HepG2 (cell line): ENCODE results near the gene PPP1R18. TPM values are rescaled to one million over a fixed set of nuclear protein-coding genes. Genes with fewer than 3 reads are reported as not detected.

Experiments used
- ARNT ChIP-seq: fragments of 450-650 bp; IDR thresholded peaks from 2 replicates; pipeline ENCODE4 v1.6.1; 2017
- CHD2 ChIP-seq: IDR thresholded peaks from 2 replicates; pipeline ENCODE4 v1.6.1; 2011; ENCODE audit warnings: low read depth, low read length, improper control_type of control experiment
- CREM ChIP-seq, 2 experiments: sonication (generic) in 1 of 2; formaldehyde crosslinking in 1 of 2; IDR thresholded peaks; 2 replicates each; pipeline versions ENCODE4 v1.4.0 to v1.6.1; 2016 to 2020; ENCODE audit warnings: antibody characterized with exemption in 1 of 2, mild to moderate bottlenecking in 1 of 2, missing genetic modification reagents in 1 of 2
- ELF3 ChIP-seq: IDR thresholded peaks from 2 replicates; pipeline ENCODE4 v1.6.1; 2016; ENCODE audit warnings: missing genetic modification reagents, missing compliant biosample characterization
- FOXA3 ChIP-seq: IDR thresholded peaks from 2 replicates; pipeline ENCODE4 v1.6.1; 2016; ENCODE audit warnings: missing genetic modification reagents, missing compliant biosample characterization
- GATAD1 ChIP-seq: IDR thresholded peaks from 2 replicates; pipeline ENCODE4 v1.6.1; 2016; ENCODE audit warnings: missing genetic modification reagents, missing compliant biosample characterization
- HNF4G ChIP-seq, 2 experiments: sonication (generic) in 1 of 2; formaldehyde crosslinking in 1 of 2; IDR thresholded peaks; 2 replicates each; pipeline versions ENCODE4 v1.4.0 to v1.6.1; 2011 to 2020; ENCODE audit warnings: borderline replicate concordance in 2 of 2, low read depth in 2 of 2, mild to moderate bottlenecking in 2 of 2, low read length in 1 of 2, missing genetic modification reagents in 1 of 2, moderate library complexity in 1 of 2
- HOXA3 ChIP-seq: sonication (generic); formaldehyde crosslinking; IDR thresholded peaks from 2 replicates; pipeline ENCODE4 v1.5.0; 2020; ENCODE audit warnings: missing genetic modification reagents
- MYNN ChIP-seq: sonication (generic); formaldehyde crosslinking; IDR thresholded peaks from 2 replicates; pipeline ENCODE4 v1.4.0; 2020; ENCODE audit warnings: mild to moderate bottlenecking, low read depth, missing genetic modification reagents
- NFKBIZ ChIP-seq: IDR thresholded peaks from 2 replicates; pipeline ENCODE4 v1.6.1; 2018; ENCODE audit warnings: missing genetic modification reagents, missing compliant biosample characterization
- NFYB ChIP-seq: sonication (generic); formaldehyde crosslinking; IDR thresholded peaks from 2 replicates; pipeline ENCODE4 v1.4.0; 2020; ENCODE audit warnings: missing genetic modification reagents
- PHF8 ChIP-seq: sonication (generic); formaldehyde crosslinking; IDR thresholded peaks from 2 replicates; pipeline ENCODE4 v1.5.0; 2020; ENCODE audit warnings: missing genetic modification reagents
- SMARCC2 ChIP-seq: fragments of 450-650 bp; IDR thresholded peaks from 2 replicates; pipeline ENCODE4 v1.6.1; 2017; ENCODE audit warnings: antibody characterized with exemption, mild to moderate bottlenecking
- SOX6 ChIP-seq, 2 experiments: fragments of 450-650 bp in 1 of 2; sonication (generic) in 1 of 2; formaldehyde crosslinking in 1 of 2; IDR thresholded peaks; 2 replicates each; pipeline versions ENCODE4 v1.4.0 to v1.6.1; 2017 to 2020; ENCODE audit warnings: antibody characterized with exemption in 1 of 2, mild to moderate bottlenecking in 1 of 2, missing genetic modification reagents in 1 of 2
- SRSF1 ChIP-seq: fragments of 200-400 bp; formaldehyde crosslinking; optimal IDR thresholded peaks from 2 replicates; pipeline ENCODE3; 2017; ENCODE audit warnings: mild to moderate bottlenecking, low read depth, low read length, moderate library complexity
- STAG1 ChIP-seq: sonication (generic); formaldehyde crosslinking; IDR thresholded peaks from 2 replicates; pipeline ENCODE4 v1.4.0; 2020; ENCODE audit warnings: missing genetic modification reagents
- ZFP36 ChIP-seq: fragments of 150-350 bp; IDR thresholded peaks from 2 replicates; pipeline ENCODE4 v1.6.1; 2018; ENCODE audit warnings: borderline replicate concordance, low read length, low read depth; ENCODE audit not compliant: partially characterized antibody
- ZFY ChIP-seq: sonication (generic); formaldehyde crosslinking; IDR thresholded peaks from 2 replicates; pipeline ENCODE4 v1.4.0; 2020; ENCODE audit warnings: missing genetic modification reagents
- ZNF207 ChIP-seq: fragments of 450-650 bp; IDR thresholded peaks from 2 replicates; pipeline ENCODE4 v1.6.1; 2016; ENCODE audit warnings: antibody characterized with exemption, borderline replicate concordance
- ZNF547 ChIP-seq: sonication (generic); formaldehyde crosslinking; IDR thresholded peaks from 2 replicates; pipeline ENCODE4 v1.5.1; 2020; ENCODE audit warnings: mild to moderate bottlenecking, missing genetic modification reagents
- ZNF556 ChIP-seq: sonication (generic); formaldehyde crosslinking; IDR thresholded peaks from 2 replicates; pipeline ENCODE4 v1.4.0; 2020; ENCODE audit warnings: mild to moderate bottlenecking, missing genetic modification reagents, borderline replicate concordance
- ZNF772 ChIP-seq: sonication (generic); formaldehyde crosslinking; IDR thresholded peaks from 2 replicates; pipeline ENCODE4 v1.5.0; 2020; ENCODE audit warnings: mild to moderate bottlenecking, missing genetic modification reagents
- ZNF891 ChIP-seq: sonication (generic); formaldehyde crosslinking; IDR thresholded peaks from 2 replicates; pipeline ENCODE4 v1.5.0; 2020; ENCODE audit warnings: mild to moderate bottlenecking, missing genetic modification reagents
- ZSCAN25 ChIP-seq: sonication (generic); formaldehyde crosslinking; IDR thresholded peaks from 2 replicates; pipeline ENCODE4 v1.8.0; 2022; ENCODE audit warnings: mild to moderate bottlenecking, missing genetic modification reagents
- polyA plus RNA-seq, 8 experiments: library from polyadenylated mRNA; depleted of rRNA in 3 of 8; stranded (reverse) in 7 of 8; unstranded in 1 of 8; fragments of >200 nt; fragmentation: Illumina TruSeq in 4 of 8; extraction: Trizol in 4 of 8; gene quantifications; 2 replicates each; pipeline versions ENCODE4 v1.2.1 to v1.2.3, GENCODE V29; 2011 to 2016; ENCODE audit warnings: low read depth in 4 of 8, missing spikeins in 1 of 8, mixed read lengths in 1 of 8; ENCODE audit not compliant: insufficient read depth in 1 of 8
- total RNA-seq, 5 experiments: library from RNA; depleted of rRNA; stranded (reverse); fragments of >200 nt; fragmentation: Illumina TruSeq; extraction: Trizol; gene quantifications; 2 replicates each; pipeline ENCODE4 v1.2.3, GENCODE V29; 2016; ENCODE audit warnings: low read depth in 1 of 5
- TF ChIP-seq, protein P1 (sequence below): sonication (generic); formaldehyde crosslinking; IDR thresholded peaks from 2 replicates; pipeline ENCODE4 v1.4.0; 2020; ENCODE audit warnings: missing genetic modification reagents, low read depth, mild to moderate bottlenecking, borderline replicate concordance
- TF ChIP-seq, protein P2 (sequence below): IDR thresholded peaks from 2 replicates; pipeline ENCODE4 v1.6.1; 2016; ENCODE audit warnings: missing genetic modification reagents, missing compliant biosample characterization
- TF ChIP-seq, protein P3 (sequence below): sonication (generic); formaldehyde crosslinking; IDR thresholded peaks from 2 replicates; pipeline ENCODE4 v1.9.0; 2021; ENCODE audit warnings: missing genetic modification reagents, borderline replicate concordance

PPP1R18 gene
- total and polyA plus RNA-seq, 2 of the 13 experiments (the other 11 are each of a cell fraction or from before 2014, with no cell fraction given) = 4.9 to 9.2 TPM

DNA sequence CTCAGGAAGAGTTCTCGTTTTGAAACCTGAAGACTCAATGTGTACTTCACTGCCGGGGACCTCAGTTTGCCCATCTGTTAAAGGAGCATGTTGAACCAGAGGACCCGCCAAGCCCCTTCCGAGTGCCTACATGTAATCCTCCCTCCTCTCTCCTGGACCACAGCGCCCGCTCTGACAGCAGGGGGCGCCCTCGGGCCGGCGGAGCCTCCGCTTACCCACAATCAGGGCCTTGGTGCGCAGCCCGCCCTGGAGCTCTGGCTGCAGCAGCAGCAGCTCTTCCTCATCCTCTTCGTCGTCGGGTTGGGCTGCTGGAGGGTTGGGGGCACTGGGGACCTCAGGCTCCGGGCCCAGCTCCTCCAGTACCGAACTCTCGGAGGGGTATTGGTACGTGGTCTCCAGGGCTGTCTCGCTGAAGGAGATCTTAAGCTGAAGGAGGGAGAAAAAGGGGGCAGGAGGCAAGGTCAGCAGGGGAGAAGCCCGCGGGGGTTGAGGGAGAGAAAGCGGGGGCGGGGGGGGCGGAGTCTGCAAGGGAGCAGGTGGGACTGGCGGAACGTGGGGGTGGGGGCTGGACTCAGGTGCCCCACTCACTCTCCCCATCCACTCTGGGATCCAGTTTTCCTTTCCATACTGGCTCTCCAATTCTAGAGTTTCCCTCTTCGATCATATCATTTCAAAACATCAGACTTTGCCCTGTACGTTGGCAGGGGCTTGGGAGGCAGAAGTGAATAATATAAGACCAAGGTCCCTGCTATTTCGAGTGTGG lies 7.3 kb downstream of the PPP1R18 start (continued):
- TF ChIP-seq, protein P1, sequence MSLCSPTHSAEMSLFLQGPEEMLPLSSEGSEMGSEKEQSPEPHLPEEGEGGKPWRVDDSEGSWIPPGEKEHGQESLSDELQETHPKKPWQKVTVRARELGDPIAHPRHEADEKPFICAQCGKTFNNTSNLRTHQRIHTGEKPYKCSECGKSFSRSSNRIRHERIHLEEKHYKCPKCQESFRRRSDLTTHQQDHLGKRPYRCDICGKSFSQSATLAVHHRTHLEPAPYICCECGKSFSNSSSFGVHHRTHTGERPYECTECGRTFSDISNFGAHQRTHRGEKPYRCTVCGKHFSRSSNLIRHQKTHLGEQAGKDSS = peak; percentile 43; the same call in 1 of the 2 replicates
- TF ChIP-seq ZNF547 (CRISPR knock-in tag) (peak; percentile 70; the same call in 1 of the 2 replicates), ZNF556 (peak; percentile 56; the same call in 1 of the 2 replicates), ZNF207 (no peak), SRSF1 (no peak), ZNF891 (CRISPR knock-in tag) (peak; percentile 89; the same call in 1 of the 2 replicates), HOXA3 (CRISPR knock-in tag) (peak; percentile 56), MYNN (no peak), SOX6 (IDR thresholded peaks at IDR 0.05) (no peak), SOX6 (CRISPR knock-in tag; IDR thresholded peaks at IDR 0.05) (peak; percentile 79), ZSCAN25 (CRISPR knock-in tag) (peak; percentile 92), HNF4G (IDR thresholded peaks at IDR 0.05; ENCODE audit: borderline replicate concordance, low read depth, low read length) (peak; percentile 62), HNF4G (CRISPR knock-in tag; IDR thresholded peaks at IDR 0.05; ENCODE audit: borderline replicate concordance, low read depth) (0 out of 2 replicates have a peak, but pooled peaks have one; percentile 12), CREM (IDR thresholded peaks at IDR 0.05) (no peak), CREM (CRISPR knock-in tag; IDR thresholded peaks at IDR 0.05) (no peak), NFYB (no peak; the same call in 1 of the 2 replicates), ZFP36 (peak; percentile 30), CHD2 (no peak), FOXA3 (CRISPR knock-in tag) (peak; percentile 45; the same call in 1 of the 2 replicates), ZFY (CRISPR knock-in tag) (peak; percentile 61), NFKBIZ (CRISPR knock-in tag) (0 out of 2 replicates have a peak, but pooled peaks have one; percentile 21), PHF8 (peak; percentile 64), STAG1 (CRISPR knock-in tag) (peak; percentile 99), ARNT (no peak), ELF3 (CRISPR knock-in tag) (peak; percentile 69; the same call in 1 of the 2 replicates), ZNF772 (CRISPR knock-in tag) (0 out of 2 replicates have a peak, but pooled peaks have one; percentile 58), SMARCC2 (no peak), GATAD1 (peak; percentile 77)
- TF ChIP-seq, protein P2, sequence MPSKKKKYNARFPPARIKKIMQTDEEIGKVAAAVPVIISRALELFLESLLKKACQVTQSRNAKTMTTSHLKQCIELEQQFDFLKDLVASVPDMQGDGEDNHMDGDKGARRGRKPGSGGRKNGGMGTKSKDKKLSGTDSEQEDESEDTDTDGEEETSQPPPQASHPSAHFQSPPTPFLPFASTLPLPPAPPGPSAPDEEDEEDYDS (CRISPR knock-in tag) = peak; percentile 63
- TF ChIP-seq, protein P3, sequence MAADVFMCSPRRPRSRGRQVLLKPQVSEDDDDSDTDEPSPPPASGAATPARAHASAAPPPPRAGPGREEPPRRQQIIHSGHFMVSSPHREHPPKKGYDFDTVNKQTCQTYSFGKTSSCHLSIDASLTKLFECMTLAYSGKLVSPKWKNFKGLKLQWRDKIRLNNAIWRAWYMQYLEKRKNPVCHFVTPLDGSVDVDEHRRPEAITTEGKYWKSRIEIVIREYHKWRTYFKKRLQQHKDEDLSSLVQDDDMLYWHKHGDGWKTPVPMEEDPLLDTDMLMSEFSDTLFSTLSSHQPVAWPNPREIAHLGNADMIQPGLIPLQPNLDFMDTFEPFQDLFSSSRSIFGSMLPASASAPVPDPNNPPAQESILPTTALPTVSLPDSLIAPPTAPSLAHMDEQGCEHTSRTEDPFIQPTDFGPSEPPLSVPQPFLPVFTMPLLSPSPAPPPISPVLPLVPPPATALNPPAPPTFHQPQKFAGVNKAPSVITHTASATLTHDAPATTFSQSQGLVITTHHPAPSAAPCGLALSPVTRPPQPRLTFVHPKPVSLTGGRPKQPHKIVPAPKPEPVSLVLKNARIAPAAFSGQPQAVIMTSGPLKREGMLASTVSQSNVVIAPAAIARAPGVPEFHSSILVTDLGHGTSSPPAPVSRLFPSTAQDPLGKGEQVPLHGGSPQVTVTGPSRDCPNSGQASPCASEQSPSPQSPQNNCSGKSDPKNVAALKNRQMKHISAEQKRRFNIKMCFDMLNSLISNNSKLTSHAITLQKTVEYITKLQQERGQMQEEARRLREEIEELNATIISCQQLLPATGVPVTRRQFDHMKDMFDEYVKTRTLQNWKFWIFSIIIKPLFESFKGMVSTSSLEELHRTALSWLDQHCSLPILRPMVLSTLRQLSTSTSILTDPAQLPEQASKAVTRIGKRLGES (CRISPR knock-in tag) = no peak
